ACC112 (cell line): Measurements from ENCODE around the gene INPP5E.

Experiments used
- H2AFZ ChIP-seq: fragments of 200-600 bp; sonication (generic); one replicate; pipeline ENCODE4 v1.6.0; 2017; ENCODE audit warnings: antibody characterized with exemption, low read length; ENCODE audit not compliant: unreplicated experiment
- H3K27ac ChIP-seq: fragments of 200-600 bp; sonication (generic); 2 replicates; pipeline ENCODE4 v1.5.1; 2014; ENCODE audit warnings: low read depth, mild to moderate bottlenecking, antibody characterized with exemption, low read length, moderate library complexity
- H3K27me3 ChIP-seq: fragments of 200-600 bp; sonication (generic); 2 replicates; pipeline ENCODE4 v1.6.1; 2014; ENCODE audit warnings: mild to moderate bottlenecking, antibody characterized with exemption, low read length, moderate library complexity, mixed read lengths; ENCODE audit not compliant: insufficient read depth
- H3K36me3 ChIP-seq: fragments of 200-600 bp; sonication (generic); 2 replicates; pipeline ENCODE4 v1.6.1; 2016; ENCODE audit warnings: mild to moderate bottlenecking, antibody characterized with exemption, low read length, moderate library complexity, mixed read lengths; ENCODE audit not compliant: insufficient read depth
- H3K4me1 ChIP-seq: fragments of 200-600 bp; sonication (generic); one replicate; pipeline ENCODE4 v1.6.1; 2016; ENCODE audit warnings: low read length, mixed read lengths; ENCODE audit not compliant: insufficient read depth, unreplicated experiment, control insufficient read depth
- H3K4me3 ChIP-seq: fragments of 200-600 bp; sonication (generic); 2 replicates; pipeline ENCODE4 v1.5.1; 2014; ENCODE audit warnings: mild to moderate bottlenecking, low read depth, low read length
- H3K79me2 ChIP-seq: fragments of 200-600 bp; sonication (generic); one replicate; pipeline ENCODE4 v1.6.0; 2016; ENCODE audit warnings: low read length; ENCODE audit not compliant: control insufficient read depth, unreplicated experiment, insufficient read depth

INPP5E gene

GRCh38 chr9:136380381-136380780, 59.3 kb downstream of the INPP5E start:
- Histone ChIP-seq H3K4me1 (no peaks in the 10 kb centered on the region), H3K4me3 (no peak overlapping the region), H3K36me3 (peaks cover 3% of the 10 kb centered on the region; the same call in 1 of the 2 replicates), H3K27me3 (no peaks in the 10 kb centered on the region), H3K27ac (no peak overlapping the region), H2AFZ (no peak overlapping the region), H3K79me2 (no peaks in the 10 kb centered on the region)

GRCh38 chr9:136379891-136380290, 59.8 kb downstream of the INPP5E start:
- Histone ChIP-seq H3K79me2 (no peaks in the 10 kb centered on the region), H3K27ac (no peak overlapping the region), H3K27me3 (no peaks in the 10 kb centered on the region), H3K36me3 (no peaks in the 10 kb centered on the region), H3K4me3 (no peak overlapping the region), H3K4me1 (no peaks in the 10 kb centered on the region), H2AFZ (no peak overlapping the region)

DNA sequence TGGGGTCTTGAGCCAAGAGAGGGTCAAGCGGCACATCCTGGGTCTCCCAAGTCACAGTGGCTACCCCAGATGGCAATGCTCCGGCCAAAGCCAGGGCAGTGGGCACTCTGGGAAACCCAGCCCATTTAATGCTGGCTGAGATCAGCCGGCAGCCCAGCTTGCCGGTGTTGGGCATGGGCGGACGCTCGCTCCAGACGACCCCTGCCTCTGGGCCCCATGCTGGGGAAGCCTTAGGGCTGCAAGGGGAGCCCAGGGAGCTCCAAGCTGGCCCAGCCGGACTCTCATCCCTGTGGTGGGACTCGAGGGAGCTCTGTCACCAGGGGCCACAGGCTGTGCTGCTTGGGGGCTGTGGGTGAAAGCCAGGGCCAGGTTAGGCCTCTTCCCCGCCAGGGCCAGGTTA, 60.2 kb downstream of the INPP5E start:
- Histone ChIP-seq H3K27me3 (no peaks in the 10 kb centered on the region), H3K36me3 (no peaks in the 10 kb centered on the region), H3K4me3 (no peak overlapping the region), H3K27ac (no peak overlapping the region), H2AFZ (no peak overlapping the region), H3K79me2 (no peaks in the 10 kb centered on the region), H3K4me1 (no peaks in the 10 kb centered on the region)

- Histone ChIP-seq H3K4me1 (no peaks in the 10 kb centered on the region), H2AFZ (no peak overlapping the region), H3K79me2 (no peaks in the 10 kb centered on the region), H3K36me3 (no peaks in the 10 kb centered on the region), H3K27me3 (no peaks in the 10 kb centered on the region), H3K27ac (no peak overlapping the region), H3K4me3 (no peak overlapping the region)
Observed at GRCh38 chr9:136379003-136379287, 60.7 kb downstream of the INPP5E start.
